ENCODE measurements around the gene MTR.

The MTR gene

GRCh38 chr1:236864996-236865817 is 70.1 kb downstream of the MTR start:
- DNase-seq = no peak

DNA sequence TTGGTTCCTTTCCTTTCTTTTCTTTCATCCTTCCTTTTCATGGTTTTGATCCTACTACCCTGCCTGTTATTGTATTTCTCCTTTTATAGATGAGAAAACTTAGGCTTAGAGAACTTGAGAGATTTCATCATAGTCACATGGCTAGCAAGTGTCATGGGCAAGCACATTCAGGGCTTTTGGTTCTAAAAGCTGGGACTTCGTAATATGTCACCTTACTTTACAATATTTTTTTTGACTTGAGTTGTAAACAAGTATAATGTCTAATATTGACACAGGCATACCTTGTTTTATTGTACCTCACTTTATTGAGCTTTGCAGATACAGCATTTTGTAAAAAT is 70.7 kb downstream of the MTR start:
- DNase-seq = no peak

- no peak for DNase-seq
Observed at GRCh38 chr1:236868625-236869467, 73.8 kb downstream of the MTR start.

DNA sequence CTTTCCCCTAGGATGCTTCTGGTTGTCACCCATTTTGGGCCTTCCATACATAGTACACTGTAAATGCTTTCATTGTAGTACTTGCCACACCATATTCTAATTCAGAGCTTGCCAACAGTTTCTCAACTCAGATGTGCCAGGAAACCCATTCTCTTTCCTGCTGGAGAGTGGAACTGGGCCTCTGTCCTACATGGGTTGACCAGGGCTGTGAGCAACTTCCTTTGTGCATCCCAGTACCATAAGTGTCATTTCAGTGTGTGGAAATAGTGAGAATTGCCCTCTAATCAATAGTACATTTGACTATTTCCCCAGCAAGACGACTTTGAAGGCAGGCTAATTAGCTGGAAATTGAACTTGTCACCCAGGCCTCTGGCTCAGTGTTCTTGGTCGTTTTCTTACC is 74.8 kb downstream of the MTR start:
- no peak for DNase-seq

- DNase-seq = no peak
Observed at GRCh38 chr1:236870721-236871120, 75.6 kb downstream of the MTR start.

DNA sequence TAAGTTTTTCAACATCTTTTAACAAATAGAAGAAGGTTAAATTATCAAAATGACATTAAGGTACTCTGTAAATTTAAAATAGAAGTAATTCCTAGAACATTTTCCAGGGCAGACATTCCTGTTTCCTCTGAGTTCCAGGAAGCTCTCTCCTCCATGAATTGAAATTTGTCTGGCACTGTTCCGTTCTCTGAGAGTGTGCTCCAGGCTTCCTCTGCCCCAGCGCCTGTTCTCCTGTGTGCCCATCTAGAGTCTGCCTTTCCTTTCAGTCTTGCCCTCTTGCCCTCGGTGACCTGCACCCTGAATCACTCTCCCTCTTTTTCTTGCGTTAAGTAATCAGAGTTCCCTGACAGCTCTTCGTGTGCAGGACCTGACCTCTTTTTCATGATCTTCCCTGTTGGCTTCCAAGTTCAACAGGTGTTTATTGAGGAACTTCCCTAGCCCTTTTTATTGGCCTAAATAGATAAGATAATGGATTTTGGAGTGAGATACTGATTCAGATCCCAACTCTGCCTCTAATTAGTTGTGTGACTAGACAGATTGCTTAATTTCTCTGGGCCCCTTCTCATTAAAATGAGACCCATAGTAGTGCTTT is 77.1 kb downstream of the MTR start:
- DNase-seq = no peak

DNA sequence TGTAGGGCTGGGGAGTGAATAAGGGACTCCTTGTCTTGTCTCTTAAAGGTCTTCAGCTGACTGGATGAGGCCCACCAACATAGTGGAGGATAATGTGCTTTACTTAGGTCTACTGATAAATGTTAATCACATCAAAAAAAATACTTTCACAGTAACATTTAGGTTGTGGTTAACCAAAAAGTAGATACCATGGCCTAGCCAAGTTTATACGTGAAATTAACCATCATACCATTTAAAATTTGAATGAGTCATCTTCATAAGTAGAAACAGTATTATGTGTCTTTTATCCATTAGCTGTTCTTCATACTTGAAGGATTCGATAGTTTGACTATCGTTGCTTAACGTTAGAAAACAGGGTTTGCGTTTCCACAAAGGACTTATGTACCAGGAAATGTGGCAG is 80.9 kb downstream of the MTR start:
- DNase-seq = no peak

DNA sequence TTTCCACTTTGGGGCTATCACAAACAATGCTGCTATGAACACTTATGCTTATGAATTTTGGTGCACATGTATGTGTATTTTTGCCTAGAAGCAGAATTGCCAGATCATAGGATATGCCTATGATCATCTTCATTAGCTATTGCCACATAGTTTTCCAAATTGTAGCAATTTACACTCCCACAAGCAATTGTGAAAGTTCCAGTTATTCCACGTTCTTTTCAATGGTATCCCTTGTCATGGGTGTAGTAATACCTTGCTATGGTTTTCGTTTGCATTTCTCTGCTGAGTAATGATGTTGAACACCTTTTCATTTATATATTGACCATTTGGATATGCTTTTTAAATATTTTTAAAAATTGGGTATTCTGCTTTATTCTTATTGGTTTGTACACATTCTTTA is 82.6 kb downstream of the MTR start:
- no peak for DNase-seq

GRCh38 chr1:236880209-236880608 is 85.1 kb downstream of the MTR start:
- DNase-seq = no peak

DNA sequence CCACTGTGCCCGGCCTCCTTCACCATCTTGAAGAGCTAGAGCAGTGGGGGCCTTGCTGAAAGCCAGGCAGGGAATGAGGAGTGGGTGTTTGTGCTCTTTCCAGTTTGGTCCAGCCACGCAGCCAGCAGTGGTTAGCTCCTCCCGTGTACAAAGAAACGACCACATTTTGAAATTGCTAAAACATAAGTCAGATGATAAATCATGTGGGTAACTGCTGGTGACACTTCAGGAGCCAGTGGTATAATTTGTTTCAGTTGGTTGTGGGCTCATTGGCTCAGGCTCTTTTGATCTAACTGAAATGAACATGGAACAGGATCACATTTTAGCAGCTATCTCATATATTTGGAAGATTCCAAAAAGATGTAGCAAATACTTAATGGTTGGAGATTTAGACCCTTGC is 87.6 kb downstream of the MTR start:
- no peak for DNase-seq

GRCh38 chr1:236886199-236886598 is 91.1 kb downstream of the MTR start:
- DNase-seq = no peak

DNA sequence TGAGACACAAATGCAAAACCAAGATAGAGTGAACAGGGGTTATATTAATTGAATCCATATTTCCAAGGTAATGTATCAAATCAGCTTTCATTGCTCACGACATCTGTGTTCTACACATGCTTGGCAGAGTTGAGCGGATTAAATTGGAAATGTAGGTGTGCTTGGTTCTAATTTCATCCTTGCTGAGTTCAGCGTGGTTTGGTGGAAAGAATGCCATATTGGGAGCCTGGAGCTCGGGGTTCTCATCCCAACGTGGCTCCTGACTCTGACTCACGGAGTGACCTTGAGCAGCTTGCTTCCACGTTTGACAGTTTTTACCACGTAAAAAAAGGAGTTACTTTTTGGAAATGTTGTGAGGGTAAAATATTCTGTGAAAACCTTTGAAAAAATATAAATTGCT is 92.0 kb downstream of the MTR start:
- DNase-seq = peak in 1 of 2 donors; percentile 14

GRCh38 chr1:236888126-236888525 is 93.0 kb downstream of the MTR start:
- no peak for DNase-seq

DNA sequence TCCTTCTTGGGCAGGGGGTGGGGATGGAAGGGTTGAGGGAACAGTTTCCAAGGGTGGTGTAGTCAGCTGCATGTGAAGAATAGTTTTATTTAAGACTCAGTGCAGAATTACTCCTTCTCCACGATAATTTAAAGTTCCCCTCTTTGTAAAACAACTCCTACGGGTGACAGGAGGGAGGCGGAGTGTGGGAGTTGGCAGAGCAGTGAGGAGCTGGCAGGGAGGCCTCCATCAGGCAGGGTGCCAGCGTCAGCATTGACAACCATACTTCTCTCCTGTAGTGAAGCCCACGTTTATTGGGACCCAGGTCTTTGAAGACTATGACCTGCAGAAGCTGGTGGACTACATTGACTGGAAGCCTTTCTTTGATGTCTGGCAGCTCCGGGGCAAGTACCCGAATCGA is 93.8 kb downstream of the MTR start:
- DNase-seq = peak in 1 of 2 donors; percentile 1

GRCh38 chr1:236890152-236891056 is 95.3 kb downstream of the MTR start:
- DNase-seq = no peak

GRCh38 chr1:236893626-236894545 is 98.8 kb downstream of the MTR start:
- peak in 1 of 2 donors; percentile 49 for DNase-seq

- no peak for DNase-seq
Observed at GRCh38 chr1:236895665-236896387, 100.7 kb downstream of the MTR start.

DNA sequence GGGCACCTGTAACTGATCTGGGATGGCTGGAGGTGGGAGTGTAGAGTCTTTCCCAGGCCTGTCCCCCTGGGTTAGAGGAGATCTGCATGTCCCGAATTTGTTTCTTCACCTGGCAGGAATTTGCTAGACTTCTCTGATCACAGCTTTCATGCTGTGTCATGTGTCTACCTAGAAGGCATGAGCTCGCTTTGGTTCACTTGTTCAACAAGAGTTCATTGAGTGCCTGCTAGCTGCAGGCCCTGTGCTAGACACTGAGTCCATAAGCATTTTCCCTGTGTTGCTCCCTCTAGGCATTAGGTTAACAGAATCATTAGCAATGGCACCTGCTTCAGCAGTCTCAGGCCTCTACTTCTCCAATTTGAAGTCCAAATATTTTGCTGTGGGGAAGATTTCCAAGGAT is 101.6 kb downstream of the MTR start:
- no peak for DNase-seq

- no peak for DNase-seq
Observed at GRCh38 chr1:236904892-236905741, 110.0 kb downstream of the MTR start.

DNA sequence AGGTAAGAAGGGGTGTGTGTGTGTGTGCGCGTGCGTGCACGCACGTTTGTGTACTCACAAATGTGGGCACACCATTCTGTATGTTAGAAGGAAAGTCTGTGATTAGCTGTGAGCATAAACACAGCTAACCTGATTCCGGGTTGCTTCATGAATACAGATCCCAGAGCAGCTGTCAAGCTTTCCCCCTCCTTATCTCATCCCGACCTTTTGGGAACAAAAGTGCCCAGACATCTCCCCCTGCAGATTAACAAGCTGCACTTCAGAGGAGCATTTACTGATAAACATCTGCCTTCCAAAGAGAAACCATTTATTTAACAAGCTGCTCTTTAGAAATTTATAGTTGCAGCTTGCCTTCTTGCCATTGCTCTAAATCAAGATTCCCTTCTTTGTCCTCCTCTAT is 112.1 kb downstream of the MTR start:
- no peak for DNase-seq

Measured in hippocampal formation (tissue), 2 donors.